Dermis blood vessel endothelial cell (primary cell): ENCODE results near the gene LDHAL6A. TPM values are rescaled to one million over a fixed set of nuclear protein-coding genes. Genes with fewer than 3 reads are reported as not detected.

Source experiments
- DNase-seq: peaks from one replicate; pipeline ENCODE4 v3.0.0; 2010
- total RNA-seq: library from RNA; depleted of rRNA; stranded (reverse); fragments of >200 nt; gene quantifications from 2 replicates; pipeline ENCODE4 v1.2.3, GENCODE V29; 2014

LDHAL6A gene
- total RNA-seq, 1 donor from 2014 or later: not detected

GRCh38 chr11:18490736-18491485 is 35.3 kb downstream of the LDHAL6A start:
- DNase-seq: no peak

DNA sequence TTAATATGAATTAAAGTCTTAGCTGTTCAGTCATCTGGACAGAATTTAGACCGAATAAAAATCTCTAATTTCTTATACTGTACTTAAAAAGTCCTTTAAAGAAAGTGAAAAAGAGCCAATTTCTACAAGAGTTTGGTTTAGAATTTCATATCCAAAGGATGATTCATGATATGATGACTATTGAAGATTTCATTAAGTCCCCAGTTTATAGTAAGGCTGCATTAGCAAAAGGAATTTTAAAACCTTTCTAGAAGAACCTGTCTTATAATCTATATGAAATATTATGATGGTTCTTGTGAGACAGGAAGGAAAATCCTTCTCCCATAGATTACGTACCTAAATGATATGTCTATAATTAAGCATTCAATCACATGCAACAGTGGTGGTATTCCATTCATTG is 36.3 kb downstream of the LDHAL6A start:
- no peak for DNase-seq

- DNase-seq: no peak
These were observed 37.2 kb downstream of the LDHAL6A start for GRCh38 chr11:18492888-18493287.

DNA sequence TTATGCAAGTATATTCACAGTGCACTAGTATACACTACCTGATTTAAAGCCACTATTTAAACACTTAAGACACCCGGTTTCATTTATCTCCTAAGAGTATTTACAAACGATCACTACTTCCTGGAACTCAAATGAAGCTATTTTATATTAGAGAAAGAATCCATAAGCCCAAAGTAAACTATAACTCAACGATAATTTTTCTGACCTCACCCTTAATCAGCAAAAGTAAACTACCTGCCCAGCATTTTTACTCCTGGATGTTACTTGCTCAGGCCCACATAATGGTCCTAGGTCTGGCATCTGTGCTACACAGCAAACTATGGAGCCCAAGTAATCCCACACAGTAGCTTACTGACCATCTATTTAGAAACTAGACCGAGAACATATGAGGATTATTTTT is 37.7 kb downstream of the LDHAL6A start:
- DNase-seq: no peak

DNA sequence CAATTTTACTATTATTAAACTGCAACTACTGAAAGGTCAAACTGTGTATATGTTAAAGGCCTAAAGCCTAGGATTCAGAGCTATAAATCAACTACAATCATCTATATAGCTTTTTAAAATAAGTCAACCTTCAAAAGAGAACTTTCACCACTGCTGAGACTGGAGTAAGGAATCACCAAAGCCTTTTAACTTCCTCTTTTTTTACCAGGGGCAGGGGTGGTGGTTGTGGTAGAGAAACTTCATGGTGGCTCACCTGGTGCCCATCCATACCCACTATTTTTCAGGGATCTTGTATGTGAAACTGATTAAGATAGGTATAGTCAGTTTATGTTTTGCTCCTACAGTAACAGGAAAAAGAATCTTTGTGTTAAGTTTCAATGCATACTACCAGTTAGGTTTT is 39.6 kb downstream of the LDHAL6A start:
- DNase-seq: no peak

GRCh38 chr11:18495703-18496102 is 40.0 kb downstream of the LDHAL6A start:
- DNase-seq: no peak

- DNase-seq: no peak
These were observed 42.4 kb downstream of the LDHAL6A start for GRCh38 chr11:18498039-18498438.

DNA sequence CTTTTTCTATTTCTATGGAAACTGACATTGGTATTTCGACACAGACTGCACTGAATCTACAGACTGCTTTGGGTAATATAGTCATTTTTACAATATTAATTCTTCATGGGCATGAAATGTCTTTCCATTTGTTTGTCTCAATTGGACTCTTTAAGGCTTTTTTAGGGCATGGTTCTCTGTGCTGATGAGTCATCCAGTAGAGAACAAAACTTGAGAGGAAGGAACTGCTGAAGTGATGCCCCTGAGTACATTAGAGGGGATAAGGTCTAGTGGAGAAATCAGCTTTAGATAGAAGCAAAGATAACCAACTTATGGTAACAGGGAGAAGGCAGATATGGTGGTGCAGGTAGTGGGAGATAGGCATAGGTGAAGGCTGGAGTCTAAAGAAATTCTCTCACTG is 46.0 kb downstream of the LDHAL6A start:
- DNase-seq: peak; percentile 32

DNA sequence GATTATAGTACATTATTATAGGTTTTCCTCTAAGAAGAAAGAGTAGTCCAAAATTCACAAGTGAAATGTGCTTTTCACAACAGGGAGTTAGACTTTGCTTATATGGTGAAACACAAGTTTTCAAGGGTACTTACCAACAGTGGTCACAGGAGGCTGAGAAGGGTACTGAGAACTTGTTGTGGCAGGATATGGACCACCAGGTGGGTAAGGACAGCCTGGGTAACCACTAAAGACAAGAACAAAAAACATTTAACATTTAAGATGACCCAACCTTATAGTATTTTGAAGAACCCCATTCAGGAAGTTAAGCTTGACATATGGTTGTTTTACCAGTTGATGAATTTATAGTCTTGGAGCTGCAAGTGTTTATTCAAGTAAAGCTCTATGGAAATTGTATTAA is 46.7 kb downstream of the LDHAL6A start:
- DNase-seq: no peak

DNA sequence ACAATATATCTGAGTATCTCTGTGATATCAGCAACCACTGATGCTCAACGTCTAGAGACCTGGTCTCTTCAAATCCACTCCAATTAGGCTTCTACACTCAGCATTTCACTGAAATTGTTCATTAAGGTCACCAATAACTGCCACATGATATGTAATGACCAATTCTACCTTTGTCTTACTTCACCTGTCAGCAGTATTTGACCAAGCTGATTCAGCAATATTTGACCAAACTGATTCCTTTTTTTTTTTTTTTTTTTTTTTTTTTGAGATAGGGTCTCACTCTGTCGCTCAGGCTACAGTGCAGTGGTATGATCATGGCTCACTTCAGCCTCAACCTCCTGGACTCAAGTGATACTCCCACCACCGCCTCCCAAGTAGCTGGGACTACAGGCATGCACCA is 65.5 kb downstream of the LDHAL6A start:
- no peak for DNase-seq

DNA sequence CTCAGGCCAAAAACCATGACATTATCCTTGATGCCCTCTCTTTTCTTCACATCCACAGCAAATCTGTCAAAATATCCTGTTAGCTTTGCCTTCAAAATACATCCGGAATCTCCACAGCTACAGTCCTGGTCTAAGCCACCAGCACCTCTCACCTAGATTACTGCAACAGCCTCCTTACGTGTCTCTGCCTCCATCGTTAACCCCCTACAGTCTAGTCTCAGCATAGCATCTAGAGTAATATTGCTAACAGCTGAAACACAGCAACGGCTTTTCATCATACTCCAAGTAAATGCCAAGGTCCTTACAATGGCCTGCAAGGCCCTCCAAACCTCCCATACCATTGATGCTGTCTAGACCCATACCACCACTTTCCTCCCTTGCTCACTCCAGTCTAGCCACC is 66.7 kb downstream of the LDHAL6A start:
- DNase-seq: peak; percentile 30

DNA sequence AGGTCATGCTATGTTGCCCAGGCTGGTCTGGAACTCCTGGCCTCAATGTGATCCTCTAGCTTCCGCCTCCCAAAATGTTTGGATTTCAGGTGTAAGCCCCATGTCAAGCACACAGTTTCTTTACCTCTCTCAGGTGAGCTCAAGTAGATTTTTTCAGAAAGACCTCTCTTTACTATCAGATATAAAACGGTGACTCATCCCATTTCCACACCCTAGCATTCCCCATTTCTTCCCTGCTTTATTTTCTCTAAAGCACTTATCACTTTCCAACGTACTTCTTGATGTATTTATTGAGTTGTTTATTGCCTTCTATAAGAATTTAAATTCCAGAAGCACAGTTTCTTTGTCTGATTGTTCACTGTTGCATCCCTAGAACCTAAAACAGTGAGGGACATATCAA is 67.4 kb downstream of the LDHAL6A start:
- no peak for DNase-seq

- no peak for DNase-seq
These were observed 68.6 kb downstream of the LDHAL6A start for GRCh38 chr11:18524248-18524647.

DNA sequence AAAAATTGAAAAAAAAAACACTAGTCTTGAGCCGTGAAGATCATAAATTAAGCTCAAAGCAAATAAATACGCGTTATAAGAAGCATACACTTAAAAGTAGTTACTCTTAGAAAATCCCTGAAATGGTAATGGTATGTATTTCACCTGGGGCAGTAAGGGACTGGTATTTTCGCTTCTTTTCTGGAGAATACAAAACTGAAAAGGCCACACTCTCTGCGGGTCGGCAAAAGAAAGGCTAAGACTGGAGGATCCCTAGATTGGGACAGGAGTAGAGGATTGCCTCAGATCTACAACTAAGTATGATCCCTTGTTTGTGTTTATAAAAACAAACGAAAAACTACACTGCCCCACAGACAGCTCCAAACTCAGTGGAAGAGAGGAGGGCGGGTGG is 70.5 kb downstream of the LDHAL6A start:
- DNase-seq: no peak

DNA sequence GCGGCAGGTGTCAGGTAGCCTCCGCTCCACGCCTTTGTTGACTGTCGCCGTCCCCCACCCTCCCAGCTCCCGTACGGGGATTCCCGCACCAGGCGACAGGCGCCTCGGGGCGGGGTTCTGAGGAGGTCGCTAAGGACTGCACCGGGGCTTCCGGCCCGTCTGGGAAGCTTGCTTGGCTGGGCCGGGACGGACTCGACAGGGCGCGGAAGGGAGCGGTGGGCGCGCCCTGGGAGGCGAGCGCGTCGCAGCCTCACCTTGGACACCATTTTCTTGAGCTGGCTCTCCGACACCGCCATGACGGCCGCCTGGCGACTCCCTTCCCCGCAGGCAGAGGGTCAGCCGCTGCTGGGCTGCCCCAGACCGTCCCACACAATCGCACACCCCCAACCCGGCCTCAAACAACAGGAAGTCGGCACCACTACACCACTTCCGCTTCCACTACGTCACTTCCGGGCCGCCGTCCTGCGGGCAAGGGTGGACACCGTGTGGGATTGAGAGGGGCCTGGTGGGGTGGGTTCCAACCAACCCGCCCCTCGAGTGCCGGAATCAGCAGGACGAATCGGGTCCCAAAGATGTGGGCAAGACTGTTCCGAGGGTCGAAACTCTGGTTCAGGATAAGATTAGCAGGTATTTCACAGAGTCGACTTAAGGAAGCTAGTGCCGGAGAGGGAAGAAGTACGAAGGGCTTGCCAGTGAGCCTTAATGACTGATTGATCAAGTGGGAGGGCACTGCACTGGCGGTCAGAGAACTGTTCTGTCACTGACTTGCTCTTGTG is 71.1 kb downstream of the LDHAL6A start, which contains the start of gene TSG101:
Gene TSG101 (minus strand): TSS at position 422 of the 776 bp plus-strand sequence. CDS start 126 bp downstream, at position 296.
- peak; percentile 98 for DNase-seq

DNA sequence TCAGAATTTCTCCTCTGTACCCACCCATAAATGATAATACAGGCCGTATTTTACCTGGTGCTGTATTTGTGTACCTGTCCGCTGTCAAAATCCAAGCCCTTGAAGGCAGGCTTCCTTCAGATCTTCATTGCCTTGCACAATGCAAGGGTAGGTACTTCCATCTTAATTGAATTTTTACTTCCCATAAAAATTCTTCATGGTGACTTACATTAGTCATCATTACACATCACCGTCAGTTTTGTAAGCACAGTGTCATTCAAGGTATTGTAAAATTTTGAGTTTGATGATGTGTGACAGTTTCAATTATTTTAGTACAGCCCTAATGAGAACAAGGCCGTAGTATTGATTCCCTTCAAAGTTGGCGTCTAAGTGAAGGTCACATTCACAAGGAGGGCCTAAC is 71.9 kb downstream of the LDHAL6A start:
- DNase-seq: peak; percentile 46

Other genes with a start within 250 kb of the LDHAL6A start
- not detected in 2 replicates for gene SAA4, start 219.1 kb upstream of the LDHAL6A start, total RNA-seq
- gene SAA2, start 207.2 kb upstream of the LDHAL6A start, total RNA-seq: 0.70 and 2.0 TPM in 2 replicates
- gene SAA1, start 189.6 kb upstream of the LDHAL6A start, total RNA-seq: 0.98 and 3.1 TPM in 2 replicates
- gene HPS5, start 133.7 kb upstream of the LDHAL6A start, total RNA-seq: 26.0 and 38.8 TPM in 2 replicates
- gene GTF2H1, start 133.3 kb upstream of the LDHAL6A start, total RNA-seq: 66.9 and 77.4 TPM in 2 replicates
- gene LDHA, start 61.3 kb upstream of the LDHAL6A start, total RNA-seq: 281 and 549 TPM in 2 replicates
- gene LDHC, start 43.5 kb upstream of the LDHAL6A start, total RNA-seq: 0.34 TPM in 1 of 2 replicates, not detected in the other
- 45.3 and 68.2 TPM in 2 replicates for gene TSG101, start 71.1 kb downstream of the LDHAL6A start, total RNA-seq
- 27.7 and 27.9 TPM in 2 replicates for gene UEVLD, start 132.9 kb downstream of the LDHAL6A start, total RNA-seq
- gene MISFA, start 143.9 kb downstream of the LDHAL6A start, total RNA-seq: 0.68 and 1.0 TPM in 2 replicates
- gene SPTY2D1, start 178.5 kb downstream of the LDHAL6A start, total RNA-seq: 14.1 and 19.3 TPM in 2 replicates
- 2.7 and 4.3 TPM in 2 replicates for gene TMEM86A, start 242.9 kb downstream of the LDHAL6A start, total RNA-seq